WI38 (cell line): Measurements from ENCODE around the gene EPHB1.

Source experiments
- H3K4me3 ChIP-seq: 2 replicates; pipeline ENCODE4 v1.5.1; 2011; ENCODE audit warnings: low read depth, mild to moderate bottlenecking, control low read depth, low read length
- CTCF ChIP-seq: IDR thresholded peaks from 2 replicates; pipeline ENCODE4 v1.5.1; 2012; ENCODE audit warnings: low read depth, mild to moderate bottlenecking, control low read depth, low read length

Gene EPHB1

GRCh38 chr3:135133905-135134683, 339.0 kb downstream of the EPHB1 start:
- no peak for TF ChIP-seq CTCF
- H3K4me3 ChIP-seq = no peak overlapping the region

DNA sequence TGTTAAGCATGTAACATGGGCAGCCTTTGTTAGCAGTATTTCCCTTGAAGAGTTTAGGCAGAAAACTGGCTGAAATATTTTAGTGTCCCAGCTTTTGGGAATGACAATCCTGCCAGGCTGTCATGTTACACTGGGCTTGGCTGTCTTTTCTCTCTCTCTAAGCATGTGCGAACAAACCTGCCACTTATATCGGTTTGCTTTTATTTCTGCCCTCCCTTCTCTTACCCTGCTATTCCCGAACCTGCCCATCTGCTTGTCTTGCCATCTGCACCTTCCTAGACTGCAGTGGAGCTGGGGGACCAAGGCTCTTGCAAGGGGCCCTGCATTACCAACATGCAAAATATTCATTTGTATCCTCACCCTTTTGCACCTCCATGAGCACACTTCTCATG, 339.6 kb downstream of the EPHB1 start:
- H3K4me3 ChIP-seq = no peak overlapping the region
- TF ChIP-seq CTCF = no peak

- TF ChIP-seq CTCF = no peak
- H3K4me3 ChIP-seq = no peak overlapping the region
Observed at GRCh38 chr3:135135445-135135844, 340.4 kb downstream of the EPHB1 start.

GRCh38 chr3:135136361-135137100, 341.5 kb downstream of the EPHB1 start:
- no peak overlapping the region for H3K4me3 ChIP-seq
- TF ChIP-seq CTCF = no peak

- no peak overlapping the region for H3K4me3 ChIP-seq
- TF ChIP-seq CTCF = no peak
Observed at GRCh38 chr3:135137296-135137695, 342.2 kb downstream of the EPHB1 start.

DNA sequence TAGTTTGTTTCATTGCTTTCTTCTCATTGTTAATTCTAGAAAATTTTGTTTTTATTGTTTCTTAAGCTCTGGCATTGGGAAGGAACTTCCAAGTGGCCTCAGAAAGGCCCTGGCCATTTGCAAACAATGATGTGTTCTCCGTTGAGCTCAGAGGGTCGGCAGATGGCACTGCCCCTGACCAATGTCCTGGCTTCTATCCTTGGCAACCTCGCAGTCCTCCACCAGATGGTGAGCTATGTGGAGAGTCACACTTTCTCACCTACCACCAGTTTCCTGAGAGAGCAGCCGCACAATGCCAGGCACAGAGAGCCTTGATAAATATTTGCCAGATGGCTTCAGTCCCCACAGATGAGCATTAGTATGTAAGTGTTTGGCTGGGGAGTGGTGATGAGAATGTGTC, 343.7 kb downstream of the EPHB1 start:
- no peak for TF ChIP-seq CTCF
- H3K4me3 ChIP-seq = no peak overlapping the region

DNA sequence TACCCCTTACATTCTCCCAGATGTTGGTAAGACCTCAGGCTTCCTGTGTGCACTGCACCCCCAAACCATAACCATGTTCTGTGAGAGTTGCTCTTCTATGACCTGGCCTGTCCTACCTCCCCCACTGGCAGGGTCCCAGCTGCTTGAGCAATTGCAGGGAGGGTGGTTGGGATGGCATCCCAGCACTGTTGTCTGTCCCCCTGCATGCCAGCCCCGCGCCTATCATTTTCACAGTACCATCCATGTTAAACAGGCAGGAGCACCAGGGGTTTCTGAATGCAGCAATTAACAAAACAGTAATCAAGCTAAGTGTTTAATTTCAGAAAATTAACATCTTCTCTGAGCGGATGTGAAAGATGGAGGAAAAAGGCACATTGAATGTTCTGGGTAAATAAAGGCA, 345.5 kb downstream of the EPHB1 start:
- no peak overlapping the region for H3K4me3 ChIP-seq
- no peak for TF ChIP-seq CTCF
